Measurements from ENCODE around the gene LCN1.
"Not testable (repeated sequence)": the region's sequence is repeated elsewhere in the genome, so short reads cannot be mapped to it uniquely, and the experiment has no call there.

LCN1 gene

GRCh38 chr9:135522931-135523330 lies 1.7 kb downstream of the LCN1 start:
- DNase-seq (ENCODE audit: low spot score) = no peak

GRCh38 chr9:135523521-135524129 lies 2.4 kb downstream of the LCN1 start:
- DNase-seq (ENCODE audit: low spot score) = no peak

- DNase-seq (ENCODE audit: low spot score) = peak; percentile 51
Measured at GRCh38 chr9:135524130-135524861, 3.1 kb downstream of the LCN1 start.

- no peak for DNase-seq (ENCODE audit: low spot score)
Measured at GRCh38 chr9:135525241-135526088, 4.2 kb downstream of the LCN1 start.

- no peak for DNase-seq (ENCODE audit: low spot score)
Measured at GRCh38 chr9:135526089-135526729, 5.0 kb downstream of the LCN1 start.

- DNase-seq (ENCODE audit: low spot score) = no peak
Measured at GRCh38 chr9:135526730-135527571, 5.7 kb downstream of the LCN1 start.

GRCh38 chr9:135528842-135529435 lies 7.7 kb downstream of the LCN1 start:
- DNase-seq (ENCODE audit: low spot score) = not testable (repeated sequence)

- DNase-seq (ENCODE audit: low spot score) = no peak
Measured at GRCh38 chr9:135530146-135530545, 8.9 kb downstream of the LCN1 start.

- no peak for DNase-seq (ENCODE audit: low spot score)
Measured at GRCh38 chr9:135531096-135531495, 9.9 kb downstream of the LCN1 start.

GRCh38 chr9:135533113-135533512 lies 11.9 kb downstream of the LCN1 start:
- DNase-seq (ENCODE audit: low spot score) = no peak

- no peak for DNase-seq (ENCODE audit: low spot score)
Measured at GRCh38 chr9:135533674-135534073, 12.4 kb downstream of the LCN1 start.

- DNase-seq (ENCODE audit: low spot score) = not testable (repeated sequence)
Measured at GRCh38 chr9:135534192-135534711, 13.0 kb downstream of the LCN1 start.

- not testable (repeated sequence) for DNase-seq (ENCODE audit: low spot score)
Measured at GRCh38 chr9:135534826-135535225, 13.6 kb downstream of the LCN1 start.

- DNase-seq (ENCODE audit: low spot score) = not testable (repeated sequence)
Measured at GRCh38 chr9:135535631-135536030, 14.4 kb downstream of the LCN1 start.

- no peak for DNase-seq (ENCODE audit: low spot score)
Measured at GRCh38 chr9:135536216-135536615, 15.0 kb downstream of the LCN1 start.

GRCh38 chr9:135543262-135543894 lies 22.1 kb downstream of the LCN1 start:
- DNase-seq (ENCODE audit: low spot score) = peak; percentile 60

- DNase-seq (ENCODE audit: low spot score) = no peak
Measured at GRCh38 chr9:135544981-135545635, 23.9 kb downstream of the LCN1 start.

- not testable (repeated sequence) for DNase-seq (ENCODE audit: low spot score)
Measured at GRCh38 chr9:135545646-135546176, 24.5 kb downstream of the LCN1 start, which contains the start of gene OBP2A. Gene OBP2A, plus strand, starts transcription at chr9:135546126. Its CDS starts 55 bp downstream, at chr9:135546181.
